Measurements from ENCODE around the gene ODC1.

ODC1 gene

GRCh38 chr2:10487081-10487740, 39.1 kb upstream of the ODC1 start:
- H3K9me3 ChIP-seq, result no peaks in the 10 kb centered on the region
- H3K4me1 ChIP-seq (ENCODE audit: control insufficient read depth in 1 of 2, insufficient read depth in 1 of 2, low read depth in 1 of 2, low read length in 1 of 2), result no peaks in the 10 kb centered on the region
- TF ChIP-seq, protein P1, sequence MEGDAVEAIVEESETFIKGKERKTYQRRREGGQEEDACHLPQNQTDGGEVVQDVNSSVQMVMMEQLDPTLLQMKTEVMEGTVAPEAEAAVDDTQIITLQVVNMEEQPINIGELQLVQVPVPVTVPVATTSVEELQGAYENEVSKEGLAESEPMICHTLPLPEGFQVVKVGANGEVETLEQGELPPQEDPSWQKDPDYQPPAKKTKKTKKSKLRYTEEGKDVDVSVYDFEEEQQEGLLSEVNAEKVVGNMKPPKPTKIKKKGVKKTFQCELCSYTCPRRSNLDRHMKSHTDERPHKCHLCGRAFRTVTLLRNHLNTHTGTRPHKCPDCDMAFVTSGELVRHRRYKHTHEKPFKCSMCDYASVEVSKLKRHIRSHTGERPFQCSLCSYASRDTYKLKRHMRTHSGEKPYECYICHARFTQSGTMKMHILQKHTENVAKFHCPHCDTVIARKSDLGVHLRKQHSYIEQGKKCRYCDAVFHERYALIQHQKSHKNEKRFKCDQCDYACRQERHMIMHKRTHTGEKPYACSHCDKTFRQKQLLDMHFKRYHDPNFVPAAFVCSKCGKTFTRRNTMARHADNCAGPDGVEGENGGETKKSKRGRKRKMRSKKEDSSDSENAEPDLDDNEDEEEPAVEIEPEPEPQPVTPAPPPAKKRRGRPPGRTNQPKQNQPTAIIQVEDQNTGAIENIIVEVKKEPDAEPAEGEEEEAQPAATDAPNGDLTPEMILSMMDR (IDR thresholded peaks at IDR 0.05), result no peak
- H3K4me3 ChIP-seq (ENCODE audit: low read depth in 1 of 2, low read length in 1 of 2), result no peak overlapping the region
- peaks cover 37% of the 10 kb centered on the region for H3K27me3 ChIP-seq
- H3K27ac ChIP-seq, result no peak overlapping the region
- H3K36me3 ChIP-seq, result no peaks in the 10 kb centered on the region

DNA sequence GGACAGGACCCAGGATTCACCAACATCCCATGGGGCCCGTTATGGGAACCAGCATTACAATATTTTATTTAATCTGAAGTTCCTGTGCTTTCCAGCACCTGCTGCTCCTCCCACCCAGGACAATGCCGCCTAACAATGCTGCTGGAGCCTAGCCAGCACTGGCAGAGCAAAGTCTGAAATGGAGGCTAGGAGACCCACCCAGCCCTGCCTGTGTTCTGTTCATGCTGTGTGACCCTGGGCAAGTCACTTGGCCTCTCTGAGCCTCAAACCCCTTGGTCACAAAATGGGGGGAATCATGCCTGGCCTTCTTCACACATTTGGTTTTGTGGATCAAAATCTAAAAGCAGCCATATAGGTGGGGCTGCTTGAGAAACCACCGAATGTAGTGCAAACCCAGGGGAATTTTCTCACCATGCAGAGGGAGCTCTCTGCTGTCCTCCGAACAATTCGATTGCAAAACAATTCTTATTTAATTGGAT, 38.5 kb upstream of the ODC1 start:
- TF ChIP-seq, protein P1 (IDR thresholded peaks at IDR 0.05), result no peak
- peaks cover 42% of the 10 kb centered on the region for H3K27me3 ChIP-seq
- no peaks in the 10 kb centered on the region for H3K36me3 ChIP-seq
- H3K4me3 ChIP-seq (ENCODE audit: low read depth in 1 of 2, low read length in 1 of 2), result no peak overlapping the region
- no peaks in the 10 kb centered on the region for H3K4me1 ChIP-seq (ENCODE audit: control insufficient read depth in 1 of 2, insufficient read depth in 1 of 2, low read depth in 1 of 2, low read length in 1 of 2)
- no peaks in the 10 kb centered on the region for H3K9me3 ChIP-seq
- H3K27ac ChIP-seq, result no peak overlapping the region

- H3K27ac ChIP-seq, result no peak overlapping the region
- TF ChIP-seq, protein P1 (IDR thresholded peaks at IDR 0.05), result no peak
- H3K4me3 ChIP-seq (ENCODE audit: low read depth in 1 of 2, low read length in 1 of 2), result no peak overlapping the region
- no peaks in the 10 kb centered on the region for H3K4me1 ChIP-seq (ENCODE audit: control insufficient read depth in 1 of 2, insufficient read depth in 1 of 2, low read depth in 1 of 2, low read length in 1 of 2)
- H3K9me3 ChIP-seq, result no peaks in the 10 kb centered on the region
- H3K27me3 ChIP-seq, result peaks cover 46% of the 10 kb centered on the region
- H3K36me3 ChIP-seq, result no peaks in the 10 kb centered on the region
Measured at GRCh38 chr2:10486091-10486490, 38.0 kb upstream of the ODC1 start.

DNA sequence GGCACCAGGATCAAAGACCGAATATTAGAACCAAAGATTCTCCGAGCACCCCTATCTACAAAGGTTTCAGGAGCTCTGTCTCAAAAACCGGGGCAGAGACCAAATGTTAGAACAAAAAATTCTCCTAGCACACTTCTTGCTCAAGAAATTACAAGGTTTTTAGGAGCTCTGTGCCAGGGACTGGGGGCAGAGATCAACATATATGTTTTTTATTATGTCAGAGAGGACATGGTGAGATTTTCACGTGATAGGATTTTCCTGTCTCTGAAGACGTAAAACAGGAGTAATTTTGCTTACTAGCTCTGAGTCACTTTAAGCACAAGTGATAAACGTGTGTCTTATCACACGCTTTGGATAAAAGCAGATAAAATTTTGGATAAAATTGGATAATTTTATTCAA, 34.8 kb upstream of the ODC1 start:
- no peak overlapping the region for H3K4me3 ChIP-seq (ENCODE audit: low read depth in 1 of 2, low read length in 1 of 2)
- TF ChIP-seq, protein P1 (IDR thresholded peaks at IDR 0.05), result no peak
- H3K36me3 ChIP-seq, result no peaks in the 10 kb centered on the region
- no peaks in the 10 kb centered on the region for H3K4me1 ChIP-seq (ENCODE audit: control insufficient read depth in 1 of 2, insufficient read depth in 1 of 2, low read depth in 1 of 2, low read length in 1 of 2)
- H3K27me3 ChIP-seq, result peaks cover 48% of the 10 kb centered on the region
- no peak overlapping the region for H3K27ac ChIP-seq
- no peaks in the 10 kb centered on the region for H3K9me3 ChIP-seq

- Histone ChIP-seq H3K9me3 (no peaks in the 10 kb centered on the region), H3K27ac (no peak overlapping the region), H3K36me3 (no peaks in the 10 kb centered on the region), H3K4me1 (ENCODE audit: control insufficient read depth in 1 of 2, insufficient read depth in 1 of 2, low read depth in 1 of 2, low read length in 1 of 2) (no peaks in the 10 kb centered on the region), H3K4me3 (ENCODE audit: low read depth in 1 of 2, low read length in 1 of 2) (no peak overlapping the region), H3K27me3 (peaks cover 48% of the 10 kb centered on the region)
- TF ChIP-seq, protein P1 (IDR thresholded peaks at IDR 0.05), result no peak
Measured at GRCh38 chr2:10482460-10482859, 34.3 kb upstream of the ODC1 start.
